ENCODE data around the gene BIN1.

The BIN1 gene

DNA sequence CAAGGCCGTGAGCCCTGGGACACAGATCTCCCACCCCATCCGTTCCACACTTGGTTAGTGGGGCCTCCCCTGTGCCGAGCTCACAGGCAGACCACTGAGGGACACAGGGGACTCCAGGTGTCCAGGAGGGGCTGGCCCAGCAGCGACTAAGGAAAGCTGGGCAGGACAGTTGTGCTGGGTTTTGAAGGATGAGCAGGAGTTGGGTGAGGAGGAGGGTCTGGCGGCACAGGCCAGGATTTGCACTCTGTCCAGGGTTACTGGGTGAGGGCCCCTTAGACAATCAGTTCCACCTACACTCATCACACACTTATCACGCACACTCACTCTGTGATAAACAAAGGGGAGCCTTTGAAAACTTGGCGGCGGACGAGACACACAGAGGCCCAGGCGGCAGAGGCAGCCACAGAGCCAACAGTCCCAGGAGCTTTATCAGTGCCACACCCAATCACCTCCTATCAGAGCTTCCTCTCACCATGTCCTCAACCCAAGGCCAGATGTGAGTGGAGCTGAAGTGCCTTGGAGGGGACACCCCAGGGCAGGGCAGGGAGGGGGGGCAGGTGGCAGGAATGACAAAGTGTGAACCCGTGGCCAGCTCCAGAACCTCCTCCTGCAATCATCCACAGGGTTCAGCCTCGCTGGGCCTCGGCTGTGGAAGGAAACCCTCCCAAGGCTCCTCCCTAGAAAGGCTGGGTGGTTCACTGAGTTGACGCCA, 26.6 kb downstream of the BIN1 start:
- Histone ChIP-seq H3K9ac (ENCODE audit: insufficient read length) (no peak overlapping the region), H3K9me3 (ENCODE audit: low read depth, low read length) (no peaks in the 10 kb centered on the region), H3K27ac (no peak overlapping the region), H3K4me3 (no peak overlapping the region), H3K36me3 (ENCODE audit: insufficient read depth, low read length) (no peaks in the 10 kb centered on the region)
- no peak for TF ChIP-seq EZH2 (IDR thresholded peaks at IDR 0.05)
- TF ChIP-seq FOXP2 (optimal IDR thresholded peaks at IDR 0.05; ENCODE audit: control extremely low read depth, extremely low read length, insufficient read depth) = no peak
- no peak for TF ChIP-seq POLR2AphosphoS5 (IDR thresholded peaks at IDR 0.05; ENCODE audit: borderline replicate concordance, low read depth, low read length)
- DNase-seq (ENCODE audit: low read depth, low spot score) = no peak

DNA sequence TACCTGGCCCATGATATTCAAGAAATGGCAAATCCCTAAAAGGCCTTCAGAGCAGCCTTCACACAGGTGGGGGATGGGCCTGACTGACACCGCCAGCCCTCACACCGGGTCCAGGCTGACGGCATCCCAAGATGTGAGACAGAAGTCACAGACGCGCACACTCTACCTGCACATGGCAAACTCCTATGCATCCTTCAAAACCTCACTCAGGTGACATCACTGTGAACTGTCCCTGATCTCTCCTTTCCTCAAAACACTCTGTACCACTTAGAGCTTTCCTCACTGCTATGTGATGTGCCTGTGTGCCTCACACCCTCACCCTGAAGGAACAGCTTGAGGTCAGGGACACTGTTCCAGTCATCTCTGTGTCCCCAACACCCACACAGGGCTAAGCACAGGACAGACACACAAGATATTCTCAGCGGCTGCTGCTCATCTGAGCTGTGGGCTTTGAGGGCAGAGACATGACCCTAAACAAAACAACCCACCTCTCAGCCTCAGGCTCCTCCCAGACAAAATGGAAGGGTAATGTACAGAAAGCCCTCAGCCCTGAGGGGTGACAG, 27.5 kb downstream of the BIN1 start:
- TF ChIP-seq FOXP2 (optimal IDR thresholded peaks at IDR 0.05; ENCODE audit: control extremely low read depth, extremely low read length, insufficient read depth) = no peak
- TF ChIP-seq POLR2AphosphoS5 (IDR thresholded peaks at IDR 0.05; ENCODE audit: borderline replicate concordance, low read depth, low read length) = no peak
- no peak for TF ChIP-seq EZH2 (IDR thresholded peaks at IDR 0.05)
- no peaks in the 10 kb centered on the region for H3K36me3 ChIP-seq (ENCODE audit: insufficient read depth, low read length)
- no peak for DNase-seq (ENCODE audit: low read depth, low spot score)
- H3K9ac ChIP-seq (ENCODE audit: insufficient read length) = no peak overlapping the region
- H3K9me3 ChIP-seq (ENCODE audit: low read depth, low read length) = no peaks in the 10 kb centered on the region
- H3K27ac ChIP-seq = no peak overlapping the region
- H3K4me3 ChIP-seq = no peak overlapping the region

DNA sequence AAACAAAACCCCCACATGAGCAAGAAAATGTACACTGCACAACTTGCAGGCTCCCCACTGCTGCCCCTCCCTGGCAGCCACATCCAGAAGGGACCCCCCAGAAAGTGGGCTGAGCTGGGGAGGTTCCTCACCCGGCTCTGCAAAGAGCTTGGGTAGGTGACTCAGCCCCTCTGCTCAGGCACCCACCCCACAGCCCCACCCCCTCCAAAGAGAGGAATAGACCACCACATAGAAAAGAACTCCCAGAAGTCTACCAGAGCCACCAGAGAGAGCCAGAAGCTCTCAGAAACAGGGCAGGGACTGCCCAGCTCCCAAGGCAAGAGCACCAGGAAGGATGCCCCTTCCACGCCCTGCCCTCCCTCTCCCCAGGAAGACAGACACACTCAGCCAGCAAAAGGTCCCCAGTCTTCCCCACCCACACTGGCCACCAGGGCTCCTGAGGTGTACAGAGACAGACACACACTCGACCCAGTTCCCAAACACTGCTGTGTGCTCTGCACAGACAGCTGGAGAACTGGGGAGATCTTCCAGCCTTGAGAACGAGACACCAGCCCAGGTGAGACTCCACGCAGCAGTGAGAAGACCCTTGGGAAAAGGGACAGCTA, 28.2 kb downstream of the BIN1 start:
- H3K4me3 ChIP-seq = no peak overlapping the region
- DNase-seq (ENCODE audit: low read depth, low spot score) = no peak
- no peak overlapping the region for H3K27ac ChIP-seq
- TF ChIP-seq FOXP2 (optimal IDR thresholded peaks at IDR 0.05; ENCODE audit: control extremely low read depth, extremely low read length, insufficient read depth) (no peak), EZH2 (IDR thresholded peaks at IDR 0.05) (no peak), POLR2AphosphoS5 (IDR thresholded peaks at IDR 0.05; ENCODE audit: borderline replicate concordance, low read depth, low read length) (no peak)
- no peak overlapping the region for H3K9ac ChIP-seq (ENCODE audit: insufficient read length)
- no peaks in the 10 kb centered on the region for H3K9me3 ChIP-seq (ENCODE audit: low read depth, low read length)
- H3K36me3 ChIP-seq (ENCODE audit: insufficient read depth, low read length) = no peaks in the 10 kb centered on the region

DNA sequence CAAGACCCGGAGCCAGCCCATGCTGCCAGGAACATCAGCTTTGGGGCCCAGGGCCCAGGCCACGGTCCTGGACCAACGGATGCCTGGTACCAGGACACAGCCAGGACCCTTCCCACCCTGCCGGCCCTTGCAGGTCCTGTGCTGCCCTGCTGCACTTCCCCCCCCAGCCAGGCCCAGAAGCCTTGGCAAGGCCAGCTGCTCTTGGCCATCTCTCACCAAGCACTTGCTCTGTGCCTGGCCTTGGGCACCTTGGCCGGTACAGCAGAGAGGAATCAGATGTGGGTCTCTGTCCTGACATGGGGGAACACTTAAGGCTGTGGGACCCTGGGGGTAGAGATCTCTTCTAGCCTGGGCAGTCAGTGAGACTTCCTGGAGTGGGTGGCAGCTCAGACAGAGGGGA, 28.9 kb downstream of the BIN1 start:
- H3K27ac ChIP-seq = no peak overlapping the region
- H3K9ac ChIP-seq (ENCODE audit: insufficient read length) = no peak overlapping the region
- no peak for DNase-seq (ENCODE audit: low read depth, low spot score)

DNA sequence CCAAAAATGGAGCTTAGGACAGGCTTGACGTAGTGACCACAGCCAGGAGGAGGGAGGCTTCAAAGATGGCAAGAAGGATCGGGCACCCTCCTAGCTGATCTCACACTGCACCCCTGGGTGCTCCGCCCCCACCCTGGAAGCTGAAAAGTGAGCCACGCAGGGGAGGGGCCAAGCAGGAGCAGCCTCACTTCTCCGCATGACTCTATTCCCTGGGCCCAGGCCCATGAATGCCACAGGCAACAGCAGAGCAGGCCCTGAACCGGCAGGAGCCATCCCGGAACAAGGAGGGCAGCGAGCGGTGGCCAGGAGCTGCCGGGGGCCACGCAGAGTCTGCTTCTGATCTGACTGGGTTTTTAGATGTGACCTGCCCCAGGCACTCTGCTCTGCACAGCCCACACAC, 30.0 kb downstream of the BIN1 start:
- Histone ChIP-seq H3K9ac (ENCODE audit: insufficient read length) (no peak overlapping the region), H3K4me3 (no peak overlapping the region), H3K9me3 (ENCODE audit: low read depth, low read length) (no peaks in the 10 kb centered on the region), H3K36me3 (ENCODE audit: insufficient read depth, low read length) (no peaks in the 10 kb centered on the region), H3K27ac (no peak overlapping the region)
- DNase-seq (ENCODE audit: low read depth, low spot score) = no peak
- no peak for TF ChIP-seq FOXP2 (optimal IDR thresholded peaks at IDR 0.05; ENCODE audit: control extremely low read depth, extremely low read length, insufficient read depth)
- no peak for TF ChIP-seq POLR2AphosphoS5 (IDR thresholded peaks at IDR 0.05; ENCODE audit: borderline replicate concordance, low read depth, low read length)
- no peak for TF ChIP-seq EZH2 (IDR thresholded peaks at IDR 0.05)

More for the DNA sequence above, 28.9 kb downstream of the BIN1 start:
- H3K9me3 ChIP-seq (ENCODE audit: low read depth, low read length) = no peaks in the 10 kb centered on the region
- no peaks in the 10 kb centered on the region for H3K36me3 ChIP-seq (ENCODE audit: insufficient read depth, low read length)
- no peak overlapping the region for H3K4me3 ChIP-seq
- TF ChIP-seq POLR2AphosphoS5 (IDR thresholded peaks at IDR 0.05; ENCODE audit: borderline replicate concordance, low read depth, low read length) (no peak), EZH2 (IDR thresholded peaks at IDR 0.05) (no peak), FOXP2 (optimal IDR thresholded peaks at IDR 0.05; ENCODE audit: control extremely low read depth, extremely low read length, insufficient read depth) (no peak)

DNA sequence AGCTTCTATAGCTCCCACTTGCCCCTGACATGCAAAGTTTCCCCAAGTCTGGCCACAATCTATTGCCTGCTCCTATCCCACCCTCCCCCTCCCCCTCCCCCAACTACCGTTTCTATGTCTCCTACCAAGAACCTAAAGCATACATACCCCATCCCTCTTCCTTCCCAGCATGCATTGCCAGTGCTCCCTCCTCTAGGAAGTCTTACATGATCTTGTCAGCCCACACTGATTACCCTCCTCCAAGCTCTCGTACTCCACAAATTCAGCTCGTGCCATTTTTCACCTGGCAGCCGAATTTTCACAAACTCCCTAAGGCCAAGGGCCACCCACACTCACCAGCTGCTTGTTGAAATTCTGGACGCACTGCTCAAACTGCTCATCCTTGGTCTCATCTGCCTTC, 30.7 kb downstream of the BIN1 start:
- Histone ChIP-seq H3K36me3 (ENCODE audit: insufficient read depth, low read length) (no peaks in the 10 kb centered on the region), H3K4me3 (no peak overlapping the region), H3K27ac (no peak overlapping the region), H3K9me3 (ENCODE audit: low read depth, low read length) (no peaks in the 10 kb centered on the region), H3K9ac (ENCODE audit: insufficient read length) (no peak overlapping the region)
- no peak for TF ChIP-seq EZH2 (IDR thresholded peaks at IDR 0.05)
- no peak for TF ChIP-seq FOXP2 (optimal IDR thresholded peaks at IDR 0.05; ENCODE audit: control extremely low read depth, extremely low read length, insufficient read depth)
- no peak for TF ChIP-seq POLR2AphosphoS5 (IDR thresholded peaks at IDR 0.05; ENCODE audit: borderline replicate concordance, low read depth, low read length)
- no peak for DNase-seq (ENCODE audit: low read depth, low spot score)

DNA sequence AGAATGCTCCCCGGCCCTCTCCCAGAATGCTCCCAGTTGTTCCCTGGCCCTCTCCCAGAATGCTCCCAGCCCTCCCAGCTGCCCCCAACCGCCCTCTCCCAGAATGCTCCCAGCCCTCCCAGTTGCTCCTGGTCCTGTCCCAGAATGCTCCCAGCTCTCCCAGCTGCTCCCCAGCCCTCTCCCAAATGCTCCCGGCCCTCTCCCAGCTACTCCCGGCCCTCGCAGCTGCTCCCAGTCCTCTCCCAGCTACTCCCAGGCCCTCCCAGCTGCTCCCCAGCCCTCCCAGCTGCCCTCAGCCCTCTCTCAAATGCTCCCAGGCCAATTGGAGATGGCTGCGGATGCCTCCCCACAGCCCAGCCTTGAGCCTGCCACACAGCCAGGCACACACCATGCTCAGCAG, 31.1 kb downstream of the BIN1 start:
- Histone ChIP-seq H3K36me3 (ENCODE audit: insufficient read depth, low read length) (no peaks in the 10 kb centered on the region), H3K4me3 (no peak overlapping the region), H3K9ac (ENCODE audit: insufficient read length) (no peak overlapping the region), H3K27ac (no peak overlapping the region), H3K9me3 (ENCODE audit: low read depth, low read length) (no peaks in the 10 kb centered on the region)
- TF ChIP-seq FOXP2 (optimal IDR thresholded peaks at IDR 0.05; ENCODE audit: control extremely low read depth, extremely low read length, insufficient read depth) (no peak), POLR2AphosphoS5 (IDR thresholded peaks at IDR 0.05; ENCODE audit: borderline replicate concordance, low read depth, low read length) (no peak), EZH2 (IDR thresholded peaks at IDR 0.05) (no peak)
- no peak for DNase-seq (ENCODE audit: low read depth, low spot score)

DNA sequence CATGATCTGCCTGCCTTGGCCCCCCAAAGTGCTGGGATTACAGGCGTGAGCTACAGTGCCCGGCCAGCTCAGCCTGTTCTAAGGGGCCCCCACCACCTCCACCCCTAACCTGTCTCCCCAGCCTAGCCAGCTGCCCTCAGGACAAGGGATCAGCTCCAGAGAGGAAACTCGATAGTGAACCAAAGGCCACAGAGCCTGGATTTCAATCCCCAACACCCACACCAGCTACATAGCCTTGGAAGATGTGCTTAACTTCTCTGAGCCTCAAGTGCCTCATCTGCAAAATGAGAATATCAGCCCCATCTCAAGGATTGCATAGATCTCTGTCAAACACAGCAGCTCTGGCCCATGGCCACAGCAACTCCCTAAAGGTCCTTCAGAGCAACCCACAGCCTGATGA, 32.0 kb downstream of the BIN1 start:
- Histone ChIP-seq H3K9me3 (ENCODE audit: low read depth, low read length) (no peaks in the 10 kb centered on the region), H3K27ac (no peak overlapping the region), H3K4me3 (no peak overlapping the region), H3K9ac (ENCODE audit: insufficient read length) (no peak overlapping the region), H3K36me3 (ENCODE audit: insufficient read depth, low read length) (no peaks in the 10 kb centered on the region)
- TF ChIP-seq FOXP2 (optimal IDR thresholded peaks at IDR 0.05; ENCODE audit: control extremely low read depth, extremely low read length, insufficient read depth) = no peak
- no peak for TF ChIP-seq EZH2 (IDR thresholded peaks at IDR 0.05)
- TF ChIP-seq POLR2AphosphoS5 (IDR thresholded peaks at IDR 0.05; ENCODE audit: borderline replicate concordance, low read depth, low read length) = no peak
- DNase-seq (ENCODE audit: low read depth, low spot score) = no peak
